Endothelial cell (in vitro differentiated cells): ENCODE measurements around the gene ITGAE. TPM values are rescaled to one million over a fixed set of nuclear protein-coding genes. Genes with fewer than 3 reads are reported as not detected.

Source experiments
- DNase-seq: peaks from one replicate; pipeline ENCODE4 v3.0.0; 2021; ENCODE audit warnings: low spot score
- H3K27ac Mint-ChIP-seq: one replicate; pipeline ENCODE4 v1.8.0; 2021; ENCODE audit warnings: mixed read lengths, inconsistent platforms; ENCODE audit not compliant: unreplicated experiment
- H3K27me3 Mint-ChIP-seq: one replicate; pipeline ENCODE4 v1.8.0; 2021; ENCODE audit warnings: mild to moderate bottlenecking, moderate library complexity, mixed read lengths, inconsistent platforms; ENCODE audit not compliant: unreplicated experiment
- H3K36me3 Mint-ChIP-seq: one replicate; pipeline ENCODE4 v1.8.0; 2021; ENCODE audit warnings: mild to moderate bottlenecking, low read depth, mixed read lengths, inconsistent platforms; ENCODE audit not compliant: unreplicated experiment
- H3K4me1 Mint-ChIP-seq: one replicate; pipeline ENCODE4 v1.8.0; 2021; ENCODE audit warnings: mild to moderate bottlenecking, mixed read lengths, inconsistent platforms; ENCODE audit not compliant: unreplicated experiment
- H3K4me3 Mint-ChIP-seq: one replicate; pipeline ENCODE4 v1.8.0; 2021; ENCODE audit warnings: mild to moderate bottlenecking, mixed read lengths, inconsistent platforms; ENCODE audit not compliant: unreplicated experiment
- H3K9me3 Mint-ChIP-seq: one replicate; pipeline ENCODE4 v1.8.0; 2021; ENCODE audit warnings: mixed read lengths, inconsistent platforms; ENCODE audit not compliant: unreplicated experiment
- CTCF ChIP-seq: fragments of 200-600 bp; sonication (generic); IDR thresholded peaks from one replicate; pipeline ENCODE4 v1.5.0; 2021; ENCODE audit warnings: antibody characterized with exemption; ENCODE audit not compliant: unreplicated experiment
- total RNA-seq: library from RNA; stranded (reverse); fragmentation: NEBNext Ultra II Directional; extraction: Animal tissue kit (Norgen Biotek cat#: 25700); gene quantifications from one replicate; pipeline ENCODE4 v1.2.1, GENCODE V29; 2021; ENCODE audit not compliant: unreplicated experiment

Gene ITGAE
- total RNA-seq, 1 donor from 2014 or later = 30.0 TPM

GRCh38 chr17:3689262-3690093 is 111.5 kb downstream of the ITGAE start:
- TF ChIP-seq CTCF = no peak
- Mint-ChIP-seq H3K4me1 (peaks cover 4% of the 10 kb centered on the region), H3K27me3 (peaks cover 10% of the 10 kb centered on the region), H3K4me3 (peak overlapping the region; percentile 11), H3K9me3 (no peaks in the 10 kb centered on the region), H3K27ac (peak overlapping the region; percentile 31), H3K36me3 (peaks cover 4% of the 10 kb centered on the region)
- DNase-seq = no peak

GRCh38 chr17:3688852-3689261 is 112.1 kb downstream of the ITGAE start:
- Mint-ChIP-seq H3K4me1 (peaks cover 4% of the 10 kb centered on the region), H3K4me3 (no peak overlapping the region), H3K9me3 (no peaks in the 10 kb centered on the region), H3K27me3 (peaks cover 9% of the 10 kb centered on the region), H3K27ac (no peak overlapping the region), H3K36me3 (peaks cover 4% of the 10 kb centered on the region)
- no peak for TF ChIP-seq CTCF
- no peak for DNase-seq

GRCh38 chr17:3688027-3688553 is 112.9 kb downstream of the ITGAE start:
- Mint-ChIP-seq H3K4me1 (peaks cover 4% of the 10 kb centered on the region), H3K36me3 (peaks cover 4% of the 10 kb centered on the region), H3K9me3 (no peaks in the 10 kb centered on the region), H3K4me3 (no peak overlapping the region), H3K27me3 (peaks cover 9% of the 10 kb centered on the region), H3K27ac (no peak overlapping the region)
- no peak for TF ChIP-seq CTCF
- no peak for DNase-seq

GRCh38 chr17:3685174-3685573 is 115.8 kb downstream of the ITGAE start:
- H3K9me3 Mint-ChIP-seq = no peaks in the 10 kb centered on the region
- peaks cover 4% of the 10 kb centered on the region for H3K4me1 Mint-ChIP-seq
- DNase-seq = no peak
- TF ChIP-seq CTCF = no peak
- H3K27me3 Mint-ChIP-seq = peaks cover 12% of the 10 kb centered on the region
- H3K27ac Mint-ChIP-seq = no peak overlapping the region
- H3K4me3 Mint-ChIP-seq = no peak overlapping the region
- H3K36me3 Mint-ChIP-seq = peaks cover 4% of the 10 kb centered on the region

- Mint-ChIP-seq H3K36me3 (no peaks in the 10 kb centered on the region), H3K9me3 (no peaks in the 10 kb centered on the region), H3K4me3 (no peak overlapping the region), H3K4me1 (no peaks in the 10 kb centered on the region), H3K27me3 (peaks cover 6% of the 10 kb centered on the region), H3K27ac (no peak overlapping the region)
- TF ChIP-seq CTCF = peak; percentile 94
- DNase-seq = peak; percentile 52
Measured at GRCh38 chr17:3683054-3683511, 117.9 kb downstream of the ITGAE start.
